HepG2 (cell line): ENCODE measurements around the gene MPLKIP. TPM values are rescaled to one million over a fixed set of nuclear protein-coding genes. Genes with fewer than 3 reads are reported as not detected.

Experiments used
- ATAC-seq: fragments of 200-7000 bp; cut with Tn5 transposase; 3 replicates; pipeline ENCODE4 v1.9.1; 2020; ENCODE audit warnings: mild to moderate bottlenecking, moderate library complexity
- BruUV-seq: library from RNA; stranded (reverse); fragments of 400-500 nt; replicated peaks from 2 replicates; lab custom pipeline; 2021; lab: Mats Ljungman, UMichigan
- CTCF ChIA-PET: fragments of 300-600 bp; formaldehyde crosslinking; extraction: SDS; loops from one replicate; lab custom pipeline; 2021; ENCODE audit warnings: low total read pairs, inconsistent platforms, low intra/inter-chr PET ratio; lab: Yijun Ruan, JAX
- POLR2A ChIA-PET: fragments of 350-600 bp; sonication (Branson Sonifier 250); formaldehyde crosslinking; loops from one replicate; lab custom pipeline; 2020; ENCODE audit warnings: antibody characterized with exemption, inconsistent platforms; lab: Yijun Ruan, JAX
- DNase-seq: peaks from one replicate; pipeline ENCODE4 v3.0.0-alpha.2; 2015; ENCODE audit warnings: low spot score
- FAIRE-seq: peaks from 3 replicates; lab custom pipeline; 2011; peaks lifted over from hg19 to GRCh38; lab: Jason Lieb, UNC
- H2AFZ ChIP-seq: one replicate; pipeline ENCODE4 v1.6.1; 2011; ENCODE audit warnings: low read length, inconsistent platforms
- H3K27ac ChIP-seq: fragments of 300-600 bp; 3 replicates; pipeline ENCODE4 v1.8.0; 2011; ENCODE audit warnings: mixed run types, mild to moderate bottlenecking, mixed read lengths, low read length, inconsistent platforms; ENCODE audit not compliant: insufficient read depth; ENCODE audit errors: extremely low read length
- H3K27me3 ChIP-seq, 2 experiments: fragments of 200-600 bp in 1 of 2; 2 replicates in 1 of 2; 3 replicates in 1 of 2; pipeline versions ENCODE4 v1.6.0 to v1.8.0; 2011; ENCODE audit warnings: low read length in 2 of 2, mild to moderate bottlenecking in 2 of 2, moderate library complexity in 2 of 2, inconsistent platforms in 1 of 2; ENCODE audit not compliant: insufficient read depth in 2 of 2, control insufficient read depth in 1 of 2
- H3K36me3 ChIP-seq, 2 experiments: fragments of 200-600 bp in 1 of 2; replicated peaks in 1 of 2; 2 replicates in 1 of 2; 3 replicates in 1 of 2; pipeline versions ENCODE4 v1.5.1 to v1.8.0; 2011; ENCODE audit warnings: low read length in 2 of 2, inconsistent platforms in 1 of 2; ENCODE audit not compliant: insufficient read depth in 2 of 2, control insufficient read depth in 1 of 2
- H3K4me1 ChIP-seq: 2 replicates; pipeline ENCODE4 v1.5.1; 2012; ENCODE audit warnings: low read length, inconsistent platforms; ENCODE audit not compliant: insufficient read depth
- H3K4me2 ChIP-seq: 2 replicates; pipeline ENCODE4 v1.6.0; 2011; ENCODE audit warnings: low read depth, low read length, inconsistent platforms
- H3K4me3 ChIP-seq, 3 experiments: fragments of 200-600 bp in 1 of 3; sonication (generic), shearing (Covaris generic) in 1 of 3; replicated peaks in 1 of 3; 2 replicates each; pipeline ENCODE4 v1.5.1; 2011 to 2016; ENCODE audit warnings: low read length in 3 of 3, inconsistent platforms in 2 of 3, low read depth in 2 of 3, mild to moderate bottlenecking in 2 of 3, control low read depth in 1 of 3, mixed read lengths in 1 of 3; ENCODE audit not compliant: insufficient read depth in 1 of 3
- H3K79me2 ChIP-seq: one replicate; pipeline ENCODE4 v1.6.1; 2011; ENCODE audit warnings: low read length, inconsistent platforms; ENCODE audit not compliant: insufficient read depth
- H3K9ac ChIP-seq: 2 replicates; pipeline ENCODE4 v1.6.0; 2011; ENCODE audit warnings: mild to moderate bottlenecking, low read depth, low read length, inconsistent platforms; ENCODE audit not compliant: insufficient read depth
- H3K9me3 ChIP-seq: 2 replicates; pipeline ENCODE4 v1.5.1; 2012; ENCODE audit warnings: mild to moderate bottlenecking, low read length
- H4K20me1 ChIP-seq: 2 replicates; pipeline ENCODE4 v1.6.0; 2011; ENCODE audit warnings: inconsistent platforms, mild to moderate bottlenecking, low read length, moderate library complexity; ENCODE audit not compliant: insufficient read depth
- CREM ChIP-seq, 2 experiments: sonication (generic) in 1 of 2; formaldehyde crosslinking in 1 of 2; IDR thresholded peaks; 2 replicates each; pipeline versions ENCODE4 v1.4.0 to v1.6.1; 2016 to 2020; ENCODE audit warnings: antibody characterized with exemption in 1 of 2, mild to moderate bottlenecking in 1 of 2, missing genetic modification reagents in 1 of 2
- HNF4A ChIP-seq: sonication (generic); formaldehyde crosslinking; IDR thresholded peaks from 2 replicates; pipeline ENCODE4 v1.4.0; 2020; ENCODE audit warnings: missing genetic modification reagents
- NCOA2 ChIP-seq: sonication (generic); formaldehyde crosslinking; IDR thresholded peaks from 2 replicates; pipeline ENCODE4 v1.8.0; 2022; ENCODE audit warnings: inconsistent platforms
- SALL1 ChIP-seq: sonication (generic); formaldehyde crosslinking; IDR thresholded peaks from 2 replicates; pipeline ENCODE4 v1.8.0; 2022; ENCODE audit warnings: mild to moderate bottlenecking, missing genetic modification reagents
- SMAD9 ChIP-seq: sonication (generic); formaldehyde crosslinking; IDR thresholded peaks from 2 replicates; pipeline ENCODE4 v1.5.1; 2020; ENCODE audit warnings: mild to moderate bottlenecking, missing genetic modification reagents
- TEAD3 ChIP-seq: optimal IDR thresholded peaks from 2 replicates; pipeline ENCODE3; 2016; ENCODE audit warnings: borderline replicate concordance
- ZMYM3 ChIP-seq: sonication (generic); formaldehyde crosslinking; IDR thresholded peaks from 2 replicates; pipeline ENCODE4 v1.5.1; 2020; ENCODE audit warnings: mild to moderate bottlenecking, missing genetic modification reagents
- ZMYM4 ChIP-seq: sonication (generic); formaldehyde crosslinking; IDR thresholded peaks from 2 replicates; pipeline ENCODE4 v1.8.1; 2023; ENCODE audit warnings: mild to moderate bottlenecking, missing genetic modification reagents
- ZNF770 ChIP-seq: sonication (generic); formaldehyde crosslinking; IDR thresholded peaks from 2 replicates; pipeline ENCODE4 v1.5.0; 2020; ENCODE audit warnings: mild to moderate bottlenecking, missing genetic modification reagents
- WGBS: methylation state at CpG from one replicate; pipeline ENCODE4 v1.1.6; 2017; ENCODE audit warnings: low lambda C conversion rate; 5-methylcytosine and 5-hydroxymethylcytosine counted together
- in situ Hi-C: cut with HindIII; loops from 2 replicates; pipeline ENCODE4 v1.10.0; 2017; ENCODE audit warnings: low pct_unique_long_range_greater_than_20kb; ENCODE audit not compliant: extremely low pct_ligation_motif_present
- intact Hi-C: fragments of 100-400 bp; cut with micrococcal nuclease; formaldehyde crosslinking; loops from one replicate; pipeline ENCODE4 v1.10.0; 2022; ENCODE audit not compliant: unreplicated experiment
- polyA plus RNA-seq, 8 experiments: library from polyadenylated mRNA; depleted of rRNA in 3 of 8; stranded (reverse) in 7 of 8; unstranded in 1 of 8; fragments of >200 nt; fragmentation: Illumina TruSeq in 4 of 8; extraction: Trizol in 4 of 8; gene quantifications; 2 replicates each; pipeline versions ENCODE4 v1.2.1 to v1.2.3, GENCODE V29; 2011 to 2016; ENCODE audit warnings: low read depth in 4 of 8, missing spikeins in 1 of 8, mixed read lengths in 1 of 8; ENCODE audit not compliant: insufficient read depth in 1 of 8
- total RNA-seq, 5 experiments: library from RNA; depleted of rRNA; stranded (reverse); fragments of >200 nt; fragmentation: Illumina TruSeq; extraction: Trizol; gene quantifications; 2 replicates each; pipeline ENCODE4 v1.2.3, GENCODE V29; 2016; ENCODE audit warnings: low read depth in 1 of 5

The MPLKIP gene
- total and polyA plus RNA-seq, 2 of the 13 experiments (the other 11 are each of a cell fraction or from before 2014, with no cell fraction given) = 40.1 to 45.7 TPM

GRCh38 chr7:40099837-40100236, 34.6 kb downstream of the MPLKIP start:
- DNase-seq (peak; percentile 22), ATAC-seq (peak; percentile 68), FAIRE-seq (no peak)
- Histone ChIP-seq H3K9me3 (no peaks in the 10 kb centered on the region), H3K27ac (peak overlapping the region; percentile 12), H3K27me3 (no peaks in the 10 kb centered on the region), H3K4me3 (no peak overlapping the region), H3K79me2 (no peaks in the 10 kb centered on the region), H2AFZ (no peak overlapping the region), H3K4me1 (peaks cover 50% of the 10 kb centered on the region), H3K4me2 (no peak overlapping the region), H3K9ac (no peak overlapping the region), H4K20me1 (no peaks in the 10 kb centered on the region), H3K36me3 (peaks cover 0 to 3% of the 10 kb centered on the region in 2 experiments; a peak in 1 of 5 replicates)
- CTCF ChIA-PET = no interaction called here
- intact Hi-C loops (loop anchor here (2.0 kb wide), 1 partner anchor 35 kb away; the partner anchor contains the start of genes MPLKIP and SUGCT), in situ Hi-C loops (no loop called here)
- POLR2A ChIA-PET = no interaction called here
- TF ChIP-seq ZMYM4 (no peak), SALL1 (CRISPR knock-in tag) (0 out of 2 replicates have a peak, but pooled peaks have one; percentile 24), SMAD9 (CRISPR knock-in tag) (no peak), TEAD3 (CRISPR knock-in tag) (peak; percentile 52), ZMYM3 (CRISPR knock-in tag) (0 out of 2 replicates have a peak, but pooled peaks have one; percentile 42), HNF4A (CRISPR knock-in tag) (peak; percentile 31; the same call in 1 of the 2 replicates), NCOA2 (0 out of 2 replicates have a peak, but pooled peaks have one; percentile 5), CREM (IDR thresholded peaks at IDR 0.05) (peak; percentile 20; the same call in 1 of the 2 replicates), CREM (CRISPR knock-in tag; IDR thresholded peaks at IDR 0.05) (no peak), ZNF770 (peak; percentile 82)
- WGBS = 59% methylated on average over 4 of the region's 4 CpGs
- BruUV-seq = no TSS peak
